ENCODE results near the gene SPSB1.

SPSB1 gene

DNA sequence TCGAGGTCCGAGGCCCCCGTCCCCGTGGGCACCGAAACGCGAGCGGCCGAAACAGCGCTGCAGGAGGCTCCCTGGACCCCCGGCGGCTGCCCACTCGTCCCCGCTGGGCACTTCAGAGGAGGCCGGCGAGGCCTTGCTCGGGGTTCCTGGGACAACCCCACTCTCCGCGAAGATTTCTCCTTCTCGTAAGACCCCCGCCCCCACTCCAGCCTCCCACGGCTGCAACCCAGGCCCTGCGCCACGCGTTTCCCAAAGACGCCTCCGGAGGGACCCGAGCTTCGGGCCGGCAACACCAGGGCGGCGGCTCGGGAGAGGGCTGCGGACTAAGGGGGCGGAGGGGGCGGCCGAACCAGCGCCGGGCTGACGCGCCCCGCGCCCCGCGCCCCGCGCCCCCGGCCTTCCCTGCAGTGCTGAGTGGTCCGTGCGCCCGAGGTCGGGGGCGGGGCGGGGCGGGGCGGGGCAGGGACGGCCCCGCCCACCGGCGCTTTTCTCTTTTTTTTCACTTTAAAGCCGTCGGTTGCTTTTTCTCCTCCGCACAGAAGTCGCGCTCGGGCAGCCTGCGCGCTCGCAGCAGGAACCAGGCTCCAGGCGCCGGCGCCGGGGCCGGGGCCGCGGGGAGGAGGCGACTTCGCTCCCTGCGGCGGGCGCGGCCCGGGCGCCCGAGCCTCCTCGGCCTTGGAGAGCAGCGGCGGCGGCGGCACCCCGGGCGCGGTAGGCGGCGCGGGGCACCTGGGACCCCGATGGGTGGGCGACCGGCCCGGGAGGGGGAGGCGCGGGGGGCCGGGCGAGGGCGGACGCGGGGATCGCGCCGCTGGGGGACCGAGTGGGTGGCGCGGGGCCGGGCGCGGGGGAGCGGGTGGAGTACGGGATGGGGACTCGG lies at the start of gene SPSB1:
TSS of gene SPSB1 (plus strand) at position 534 of the 880 bp plus-strand sequence. CDS start 62,998 bp downstream, outside the sequence.
- H3K4me3 ChIP-seq (ENCODE audit: low read depth, low read length) = peak within 1 kb of the TSS; percentile 45
- TF ChIP-seq, protein P1, sequence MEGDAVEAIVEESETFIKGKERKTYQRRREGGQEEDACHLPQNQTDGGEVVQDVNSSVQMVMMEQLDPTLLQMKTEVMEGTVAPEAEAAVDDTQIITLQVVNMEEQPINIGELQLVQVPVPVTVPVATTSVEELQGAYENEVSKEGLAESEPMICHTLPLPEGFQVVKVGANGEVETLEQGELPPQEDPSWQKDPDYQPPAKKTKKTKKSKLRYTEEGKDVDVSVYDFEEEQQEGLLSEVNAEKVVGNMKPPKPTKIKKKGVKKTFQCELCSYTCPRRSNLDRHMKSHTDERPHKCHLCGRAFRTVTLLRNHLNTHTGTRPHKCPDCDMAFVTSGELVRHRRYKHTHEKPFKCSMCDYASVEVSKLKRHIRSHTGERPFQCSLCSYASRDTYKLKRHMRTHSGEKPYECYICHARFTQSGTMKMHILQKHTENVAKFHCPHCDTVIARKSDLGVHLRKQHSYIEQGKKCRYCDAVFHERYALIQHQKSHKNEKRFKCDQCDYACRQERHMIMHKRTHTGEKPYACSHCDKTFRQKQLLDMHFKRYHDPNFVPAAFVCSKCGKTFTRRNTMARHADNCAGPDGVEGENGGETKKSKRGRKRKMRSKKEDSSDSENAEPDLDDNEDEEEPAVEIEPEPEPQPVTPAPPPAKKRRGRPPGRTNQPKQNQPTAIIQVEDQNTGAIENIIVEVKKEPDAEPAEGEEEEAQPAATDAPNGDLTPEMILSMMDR (IDR thresholded peaks at IDR 0.05; ENCODE audit: insufficient read depth, low read depth, low read length, missing control alignments) = no peak
- peak; percentile 84 for DNase-seq (ENCODE audit: low read depth)

DNA sequence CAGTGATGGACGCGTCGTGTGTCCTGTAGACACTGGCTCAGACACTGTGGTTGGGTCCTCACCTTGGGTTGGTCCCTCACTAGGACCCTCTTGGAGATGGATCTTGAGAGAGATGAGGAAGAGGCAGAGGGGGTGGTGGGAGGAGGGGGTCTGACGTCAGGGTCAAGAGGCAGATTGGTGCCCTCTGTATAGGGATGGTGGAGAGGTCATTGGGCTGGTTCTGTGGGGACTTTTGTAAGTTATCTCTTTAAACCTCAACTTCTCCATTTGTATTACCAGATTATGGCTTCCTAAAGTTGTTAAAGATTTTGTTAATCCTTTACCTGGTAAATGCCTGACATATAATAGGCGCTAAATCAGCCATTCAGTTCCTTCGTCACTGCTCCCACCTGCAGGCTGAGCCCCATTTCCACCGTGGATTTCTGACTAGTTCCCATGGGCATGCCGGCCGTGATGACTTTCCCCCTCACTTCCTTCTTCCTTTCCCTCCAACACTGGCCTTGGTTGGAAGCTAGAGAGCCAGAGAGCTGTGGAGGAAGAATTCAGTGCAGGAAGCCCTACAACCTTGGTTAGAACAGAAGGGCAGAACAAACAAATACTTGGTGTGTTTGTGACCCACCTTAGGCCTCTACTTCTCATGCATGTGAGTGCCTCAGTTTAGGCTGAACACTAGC lies 49.5 kb upstream of the SPSB1 start:
- no peak overlapping the region for H3K4me3 ChIP-seq (ENCODE audit: low read depth, low read length)
- no peak for DNase-seq (ENCODE audit: low read depth)
- TF ChIP-seq, protein P1 (IDR thresholded peaks at IDR 0.05; ENCODE audit: insufficient read depth, low read depth, low read length, missing control alignments) = no peak

DNA sequence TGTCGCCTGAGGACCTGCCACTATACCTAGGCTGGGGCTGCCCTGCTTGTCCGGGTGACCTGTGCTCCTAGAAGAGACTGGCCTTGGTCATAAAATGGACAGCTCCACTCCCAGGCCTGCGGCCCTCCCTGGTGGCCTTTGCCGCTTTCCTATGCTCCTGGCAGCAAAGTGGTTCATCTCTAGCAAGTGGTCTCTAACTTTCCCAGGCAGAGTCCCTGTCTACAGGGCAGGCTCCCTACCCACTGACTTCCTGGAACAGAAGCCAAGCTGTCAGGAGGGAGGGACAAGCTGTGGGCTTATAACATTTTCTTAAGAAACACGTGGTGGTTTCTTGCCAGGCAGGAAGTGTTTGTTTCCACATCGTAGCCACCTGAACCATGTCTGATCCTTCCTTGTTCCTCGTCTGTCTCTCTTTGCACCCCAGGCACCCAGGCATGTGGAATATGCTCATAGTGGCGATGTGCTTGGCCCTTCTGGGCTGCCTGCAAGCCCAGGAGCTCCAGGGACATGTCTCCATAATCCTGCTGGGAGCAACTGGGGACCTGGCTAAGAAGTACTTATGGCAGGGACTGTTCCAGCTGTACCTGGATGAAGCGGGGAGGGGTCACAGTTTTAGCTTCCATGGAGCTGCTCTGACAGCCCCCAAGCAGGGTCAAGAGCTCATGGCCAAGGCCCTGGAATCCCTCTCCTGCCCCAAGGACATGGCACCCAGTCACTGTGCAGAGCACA lies 48.0 kb upstream of the SPSB1 start:
- no peak for DNase-seq (ENCODE audit: low read depth)
- TF ChIP-seq, protein P1 (IDR thresholded peaks at IDR 0.05; ENCODE audit: insufficient read depth, low read depth, low read length, missing control alignments) = no peak
- H3K4me3 ChIP-seq (ENCODE audit: low read depth, low read length) = no peak overlapping the region

DNA sequence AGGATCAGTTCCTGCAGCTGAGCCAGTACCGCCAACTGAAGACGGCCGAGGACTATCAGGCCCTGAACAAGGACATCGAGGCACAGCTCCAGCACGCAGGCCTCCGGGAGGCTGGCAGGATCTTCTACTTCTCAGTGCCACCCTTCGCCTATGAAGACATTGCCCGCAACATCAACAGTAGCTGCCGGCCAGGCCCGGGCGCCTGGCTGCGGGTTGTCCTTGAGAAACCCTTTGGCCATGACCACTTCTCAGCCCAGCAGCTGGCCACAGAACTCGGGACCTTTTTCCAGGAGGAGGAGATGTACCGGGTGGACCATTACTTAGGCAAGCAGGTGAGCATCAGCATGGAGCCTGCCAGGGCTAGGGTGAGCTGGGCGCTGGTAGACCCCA lies 47.5 kb upstream of the SPSB1 start:
- DNase-seq (ENCODE audit: low read depth) = no peak
- no peak overlapping the region for H3K4me3 ChIP-seq (ENCODE audit: low read depth, low read length)
- TF ChIP-seq, protein P1 (IDR thresholded peaks at IDR 0.05; ENCODE audit: insufficient read depth, low read depth, low read length, missing control alignments) = no peak

DNA sequence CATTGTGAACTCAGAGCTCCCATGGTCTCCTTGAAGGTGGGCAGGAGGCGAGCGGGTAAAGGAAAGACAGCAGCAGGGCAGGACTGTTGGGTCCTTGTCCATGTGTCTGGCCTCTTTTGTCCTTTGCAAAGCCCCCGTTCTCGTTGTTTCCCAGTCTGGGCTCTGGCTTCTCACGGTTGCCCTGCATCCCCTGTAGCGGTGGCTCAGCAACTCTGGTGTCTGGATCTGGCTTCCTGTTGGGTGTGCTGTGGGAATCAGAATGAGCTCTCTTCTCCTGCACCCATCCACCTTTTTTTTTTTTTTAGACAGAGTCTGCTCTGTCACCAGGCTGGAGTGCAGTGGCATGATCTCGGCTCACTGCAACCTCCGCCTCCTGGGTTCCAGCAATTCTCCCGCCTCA lies 47.0 kb upstream of the SPSB1 start:
- TF ChIP-seq, protein P1 (IDR thresholded peaks at IDR 0.05; ENCODE audit: insufficient read depth, low read depth, low read length, missing control alignments) = no peak
- no peak overlapping the region for H3K4me3 ChIP-seq (ENCODE audit: low read depth, low read length)
- DNase-seq (ENCODE audit: low read depth) = no peak

DNA sequence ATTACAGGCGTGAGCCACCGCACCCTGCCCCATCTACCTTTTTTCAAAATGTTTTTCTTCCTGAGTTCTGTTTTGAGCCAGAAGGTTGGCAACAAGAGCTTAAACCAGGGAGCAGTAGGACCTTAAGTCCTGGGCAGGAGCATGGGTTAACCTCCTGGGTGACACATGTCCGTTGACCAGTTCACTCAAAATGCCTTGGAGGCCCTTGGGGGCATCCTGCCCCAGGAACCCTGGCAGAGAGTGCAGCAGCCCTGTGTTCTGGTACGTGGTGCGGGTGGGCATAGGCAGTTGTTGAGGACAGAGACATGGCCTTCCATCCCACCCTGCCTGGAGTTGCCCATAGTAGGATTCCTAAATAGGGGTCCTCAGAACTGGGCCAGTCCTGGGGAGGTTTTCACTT lies 46.5 kb upstream of the SPSB1 start:
- no peak for DNase-seq (ENCODE audit: low read depth)
- TF ChIP-seq, protein P1 (IDR thresholded peaks at IDR 0.05; ENCODE audit: insufficient read depth, low read depth, low read length, missing control alignments) = no peak
- H3K4me3 ChIP-seq (ENCODE audit: low read depth, low read length) = no peak overlapping the region
